Fibroblast of peridontal ligament (primary cell): ENCODE data around the gene CD207.
"Not testable (repeated sequence)": the region's sequence is repeated elsewhere in the genome, so short reads cannot be mapped to it uniquely, and the experiment has no call there.

Experiments used
- DNase-seq: peaks from one replicate; pipeline ENCODE4 v3.0.0-alpha.2; 2010; ENCODE audit errors: extremely low read depth

Gene CD207

GRCh38 chr2:70835643-70836042 is at the start of gene CD207:
Gene CD207, minus strand, starts transcription at chr2:70835816. Its CDS starts 40 bp downstream, at chr2:70835776.
- DNase-seq = no peak

GRCh38 chr2:70878543-70878942 is 42.9 kb upstream of the CD207 start:
- not testable (repeated sequence) for DNase-seq

- DNase-seq = not testable (repeated sequence)
Measured at GRCh38 chr2:70876138-70876537, 40.5 kb upstream of the CD207 start.

- no peak for DNase-seq
Measured at GRCh38 chr2:70873541-70873940, 37.9 kb upstream of the CD207 start.

- peak; percentile 71 for DNase-seq
Measured at GRCh38 chr2:70871398-70872211, 36.0 kb upstream of the CD207 start.

GRCh38 chr2:70870790-70871189 is 35.2 kb upstream of the CD207 start:
- DNase-seq = no peak

GRCh38 chr2:70868970-70869369 is 33.4 kb upstream of the CD207 start:
- DNase-seq = no peak

GRCh38 chr2:70861777-70862625 is 26.4 kb upstream of the CD207 start:
- peak; percentile 76 for DNase-seq

GRCh38 chr2:70855667-70856066 is 20.1 kb upstream of the CD207 start:
- DNase-seq = peak; percentile 46

- no peak for DNase-seq
Measured at GRCh38 chr2:70854411-70854810, 18.8 kb upstream of the CD207 start.

- no peak for DNase-seq
Measured at GRCh38 chr2:70852824-70853223, 17.2 kb upstream of the CD207 start.

GRCh38 chr2:70851704-70852103 is 16.1 kb upstream of the CD207 start:
- DNase-seq = no peak

- DNase-seq = no peak
Measured at GRCh38 chr2:70850925-70851324, 15.3 kb upstream of the CD207 start.

- no peak for DNase-seq
Measured at GRCh38 chr2:70842401-70842800, 6.8 kb upstream of the CD207 start.

- DNase-seq = no peak
Measured at GRCh38 chr2:70837980-70838925, 2.6 kb upstream of the CD207 start.

GRCh38 chr2:70834881-70835280 is 735 bp downstream of the CD207 start:
- no peak for DNase-seq

GRCh38 chr2:70834106-70834505 is 1.5 kb downstream of the CD207 start:
- DNase-seq = no peak

GRCh38 chr2:70833246-70833645 is 2.4 kb downstream of the CD207 start:
- no peak for DNase-seq

GRCh38 chr2:70832386-70832785 is 3.2 kb downstream of the CD207 start:
- DNase-seq = no peak

- no peak for DNase-seq
Measured at GRCh38 chr2:70831861-70832260, 3.8 kb downstream of the CD207 start.

- DNase-seq = peak; percentile 1
Measured at GRCh38 chr2:70830366-70830765, 5.2 kb downstream of the CD207 start.

GRCh38 chr2:70829916-70830315 is 5.7 kb downstream of the CD207 start:
- no peak for DNase-seq
